SH-SY5Y (cell line): Measurements from ENCODE around the gene SPP1.

Experiments
- GATA2 ChIP-seq: IDR thresholded peaks from 2 replicates; pipeline ENCODE4 v1.6.1; 2011; ENCODE audit warnings: mild to moderate bottlenecking, low read depth, low read length
- GATA3 ChIP-seq: IDR thresholded peaks from 2 replicates; pipeline ENCODE4 v1.6.1; 2011; ENCODE audit warnings: low read depth, mild to moderate bottlenecking, low read length, moderate library complexity

GRCh38 chr4:87944967-87945366 lies 30.5 kb upstream of the SPP1 start:
- TF ChIP-seq GATA3 (no peak), GATA2 (no peak)
